Measurements from ENCODE around the gene RAB11FIP4. TPM values are rescaled to one million over a fixed set of nuclear protein-coding genes. Genes with fewer than 3 reads are reported as not detected.

RAB11FIP4 gene
- total and polyA plus RNA-seq, 10 of the 15 experiments (the other 5 are each of a cell fraction or from before 2014, with no cell fraction given): 1.4 to 27.0 (median 17.6) TPM

GRCh38 chr17:31533546-31534155 lies 142.2 kb downstream of the RAB11FIP4 start (continued):
- TF ChIP-seq, protein P1, sequence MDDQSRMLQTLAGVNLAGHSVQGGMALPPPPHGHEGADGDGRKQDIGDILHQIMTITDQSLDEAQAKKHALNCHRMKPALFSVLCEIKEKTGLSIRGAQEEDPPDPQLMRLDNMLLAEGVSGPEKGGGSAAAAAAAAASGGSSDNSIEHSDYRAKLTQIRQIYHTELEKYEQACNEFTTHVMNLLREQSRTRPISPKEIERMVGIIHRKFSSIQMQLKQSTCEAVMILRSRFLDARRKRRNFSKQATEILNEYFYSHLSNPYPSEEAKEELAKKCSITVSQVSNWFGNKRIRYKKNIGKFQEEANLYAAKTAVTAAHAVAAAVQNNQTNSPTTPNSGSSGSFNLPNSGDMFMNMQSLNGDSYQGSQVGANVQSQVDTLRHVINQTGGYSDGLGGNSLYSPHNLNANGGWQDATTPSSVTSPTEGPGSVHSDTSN (IDR thresholded peaks at IDR 0.05; ENCODE audit: insufficient replicate concordance, low read depth, low read length): no peak
- TF ChIP-seq SUPT20H (IDR thresholded peaks at IDR 0.05; ENCODE audit: borderline replicate concordance, control insufficient read depth, low read depth, low read length) (no peak), RBBP5 (conservative IDR thresholded peaks at IDR 0.05) (no peak), E2F8 (IDR thresholded peaks at IDR 0.05; ENCODE audit: low read depth, partially characterized antibody) (no peak), CHD4 (IDR thresholded peaks at IDR 0.05) (no peak), SMARCA5 (IDR thresholded peaks at IDR 0.05) (no peak), RAD21 (IDR thresholded peaks at IDR 0.05; ENCODE audit: insufficient read depth, low read depth, low read length) (peak; percentile 36; the same call in 1 of the 2 replicates), SMC3 (IDR thresholded peaks at IDR 0.05; ENCODE audit: borderline replicate concordance, low read length) (peak; percentile 20; the same call in 1 of the 2 replicates)
- TF ChIP-seq, protein P2, sequence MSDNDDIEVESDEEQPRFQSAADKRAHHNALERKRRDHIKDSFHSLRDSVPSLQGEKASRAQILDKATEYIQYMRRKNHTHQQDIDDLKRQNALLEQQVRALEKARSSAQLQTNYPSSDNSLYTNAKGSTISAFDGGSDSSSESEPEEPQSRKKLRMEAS (IDR thresholded peaks at IDR 0.05; ENCODE audit: low read depth, low read length): no peak
